Fibroblast of peridontal ligament (primary cell): Measurements from ENCODE around the gene PRG3.
A peak's percentile ranks its signal among the peaks of the same experiment; 100 is the strongest.

Experiments used
- DNase-seq: peaks from one replicate; pipeline ENCODE4 v3.0.0-alpha.2; 2010; ENCODE audit errors: extremely low read depth

PRG3 gene

GRCh38 chr11:57359896-57360690 lies 20.9 kb downstream of the PRG3 start:
- no peak for DNase-seq

GRCh38 chr11:57359396-57359795 lies 21.6 kb downstream of the PRG3 start:
- DNase-seq = no peak

GRCh38 chr11:57358991-57359390 lies 22.0 kb downstream of the PRG3 start:
- DNase-seq = no peak

- DNase-seq = no peak
Observed at GRCh38 chr11:57358543-57358961, 22.4 kb downstream of the PRG3 start.

GRCh38 chr11:57357856-57358255 lies 23.1 kb downstream of the PRG3 start:
- DNase-seq = no peak

- no peak for DNase-seq
Observed at GRCh38 chr11:57357310-57357709, 23.6 kb downstream of the PRG3 start.

- no peak for DNase-seq
Observed at GRCh38 chr11:57356268-57356667, 24.7 kb downstream of the PRG3 start.

- no peak for DNase-seq
Observed at GRCh38 chr11:57354699-57355098, 26.3 kb downstream of the PRG3 start.

GRCh38 chr11:57353852-57354251 lies 27.1 kb downstream of the PRG3 start:
- DNase-seq = no peak

- DNase-seq = no peak
Observed at GRCh38 chr11:57353446-57353845, 27.5 kb downstream of the PRG3 start.

- no peak for DNase-seq
Observed at GRCh38 chr11:57353036-57353435, 27.9 kb downstream of the PRG3 start.

GRCh38 chr11:57349491-57350274 lies 31.3 kb downstream of the PRG3 start:
- DNase-seq = peak; percentile 17

GRCh38 chr11:57348636-57349313 lies 32.2 kb downstream of the PRG3 start:
- DNase-seq = no peak

- no peak for DNase-seq
Observed at GRCh38 chr11:57348052-57348451, 32.9 kb downstream of the PRG3 start.

GRCh38 chr11:57347336-57347735 lies 33.6 kb downstream of the PRG3 start:
- DNase-seq = no peak

- peak; percentile 75 for DNase-seq
Observed at GRCh38 chr11:57345555-57346211, 35.3 kb downstream of the PRG3 start.

- no peak for DNase-seq
Observed at GRCh38 chr11:57344826-57345225, 36.1 kb downstream of the PRG3 start.

GRCh38 chr11:57343825-57344224 lies 37.1 kb downstream of the PRG3 start:
- no peak for DNase-seq

- no peak for DNase-seq
Observed at GRCh38 chr11:57342702-57343101, 38.2 kb downstream of the PRG3 start.

GRCh38 chr11:57341250-57341808 lies 39.6 kb downstream of the PRG3 start:
- no peak for DNase-seq

- no peak for DNase-seq
Observed at GRCh38 chr11:57340039-57340615, 40.8 kb downstream of the PRG3 start.
